GM12865 (cell line): ENCODE results near the gene TMTC2.

Experiments
- DNase-seq: peaks from one replicate; pipeline ENCODE4 v3.0.0; 2010; ENCODE audit warnings: low read depth
- H3K4me3 ChIP-seq: 2 replicates; pipeline ENCODE4 v1.5.1; 2011; ENCODE audit warnings: mild to moderate bottlenecking, low read depth, low read length, control low read depth
- TF ChIP-seq, protein P1 (sequence below): IDR thresholded peaks from 2 replicates; pipeline ENCODE4 v1.5.1; 2011; ENCODE audit warnings: low read length, control low read depth, low read depth, inconsistent platforms; ENCODE audit not compliant: insufficient read depth; ENCODE audit errors: missing control alignments

The TMTC2 gene

DNA sequence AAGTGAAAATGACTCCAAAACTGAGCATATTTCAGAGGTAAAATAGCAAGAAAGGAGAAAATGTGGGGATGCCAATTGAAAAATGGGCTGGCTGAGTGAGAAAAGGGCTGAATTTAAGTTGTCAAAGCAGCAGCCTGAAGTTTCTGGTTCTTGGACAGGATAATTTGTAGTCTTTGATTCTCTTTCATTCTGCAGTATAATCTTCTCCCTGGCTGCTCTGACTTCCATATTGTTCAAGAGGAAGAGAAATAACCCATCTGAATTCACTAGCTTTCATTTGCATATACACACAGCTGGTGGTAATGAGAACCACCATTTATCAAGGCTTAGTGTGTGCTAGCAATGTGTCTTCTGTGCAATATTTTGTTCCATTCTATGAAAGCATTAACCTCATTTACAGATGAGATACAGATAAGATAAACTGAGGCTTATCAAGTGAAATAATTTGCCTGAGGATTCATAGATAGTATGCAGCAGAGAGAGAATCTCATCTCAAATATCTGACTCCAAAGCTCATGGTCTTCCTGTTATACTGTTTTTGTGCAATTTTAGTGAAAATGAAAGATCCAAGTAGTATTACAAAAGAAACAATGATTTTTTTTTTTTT is 184.2 kb downstream of the TMTC2 start:
- DNase-seq = no peak
- TF ChIP-seq, protein P1, sequence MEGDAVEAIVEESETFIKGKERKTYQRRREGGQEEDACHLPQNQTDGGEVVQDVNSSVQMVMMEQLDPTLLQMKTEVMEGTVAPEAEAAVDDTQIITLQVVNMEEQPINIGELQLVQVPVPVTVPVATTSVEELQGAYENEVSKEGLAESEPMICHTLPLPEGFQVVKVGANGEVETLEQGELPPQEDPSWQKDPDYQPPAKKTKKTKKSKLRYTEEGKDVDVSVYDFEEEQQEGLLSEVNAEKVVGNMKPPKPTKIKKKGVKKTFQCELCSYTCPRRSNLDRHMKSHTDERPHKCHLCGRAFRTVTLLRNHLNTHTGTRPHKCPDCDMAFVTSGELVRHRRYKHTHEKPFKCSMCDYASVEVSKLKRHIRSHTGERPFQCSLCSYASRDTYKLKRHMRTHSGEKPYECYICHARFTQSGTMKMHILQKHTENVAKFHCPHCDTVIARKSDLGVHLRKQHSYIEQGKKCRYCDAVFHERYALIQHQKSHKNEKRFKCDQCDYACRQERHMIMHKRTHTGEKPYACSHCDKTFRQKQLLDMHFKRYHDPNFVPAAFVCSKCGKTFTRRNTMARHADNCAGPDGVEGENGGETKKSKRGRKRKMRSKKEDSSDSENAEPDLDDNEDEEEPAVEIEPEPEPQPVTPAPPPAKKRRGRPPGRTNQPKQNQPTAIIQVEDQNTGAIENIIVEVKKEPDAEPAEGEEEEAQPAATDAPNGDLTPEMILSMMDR = no peak

DNA sequence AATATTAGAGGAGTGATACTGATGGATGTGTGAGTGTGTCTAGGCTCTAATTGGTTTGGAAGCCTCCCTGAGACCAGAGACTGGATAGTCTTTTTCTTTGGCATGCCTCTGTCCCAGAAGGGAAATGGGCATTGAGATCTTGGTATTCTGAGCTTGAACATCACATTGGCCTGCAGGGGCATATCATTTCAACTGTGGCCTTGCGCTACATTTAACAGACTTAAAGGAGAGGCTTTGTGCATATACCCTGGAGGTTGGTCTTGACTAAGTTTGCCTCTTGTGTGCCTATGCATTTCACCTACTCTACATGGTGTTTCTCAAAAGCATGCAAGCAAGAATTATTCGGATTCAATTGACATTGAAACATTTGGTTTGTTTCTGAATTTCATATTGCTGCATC is 185.4 kb downstream of the TMTC2 start:
- TF ChIP-seq, protein P1 = no peak
- DNase-seq = no peak
- H3K4me3 ChIP-seq = no peak overlapping the region

More for the DNA sequence above, 184.2 kb downstream of the TMTC2 start:
- H3K4me3 ChIP-seq = no peak overlapping the region

DNA sequence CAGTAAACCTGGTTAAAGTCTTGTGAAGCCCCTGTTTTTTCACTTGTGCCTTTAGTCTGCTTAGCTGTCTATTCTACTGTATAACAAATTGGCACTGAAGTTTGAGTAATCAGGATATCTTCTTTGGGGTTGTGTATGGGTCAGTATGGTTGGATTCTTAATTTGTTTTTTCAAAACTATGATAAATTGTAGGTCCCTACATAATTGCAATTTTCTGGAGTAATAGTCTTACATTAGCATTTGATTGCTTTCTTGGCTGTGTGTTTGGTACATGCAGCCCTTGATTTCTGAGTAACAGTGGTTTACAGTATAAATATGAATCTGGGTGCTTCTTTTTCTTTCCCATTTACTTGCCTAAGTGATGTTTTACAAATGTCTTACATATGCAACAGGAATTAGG is 186.6 kb downstream of the TMTC2 start:
- no peak overlapping the region for H3K4me3 ChIP-seq
- TF ChIP-seq, protein P1 = no peak
- no peak for DNase-seq

DNA sequence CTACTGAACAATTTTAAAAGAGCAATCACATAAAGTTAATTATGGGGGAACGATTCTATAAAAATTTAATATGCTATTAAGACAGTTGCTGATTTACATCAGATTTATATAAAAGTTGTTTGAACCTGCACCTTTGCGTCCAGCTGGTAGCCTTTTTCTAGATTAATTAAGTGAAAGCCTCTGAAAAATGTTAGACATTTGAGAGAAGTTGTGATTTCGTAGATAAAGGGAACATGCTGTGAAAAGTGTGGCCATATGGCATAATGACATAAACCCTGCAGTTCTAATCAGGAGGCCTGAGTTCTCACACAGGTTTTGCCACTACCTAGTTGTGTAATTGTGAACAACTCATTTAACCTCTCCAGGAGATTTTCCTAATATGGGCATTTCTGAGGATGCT is 187.2 kb downstream of the TMTC2 start:
- TF ChIP-seq, protein P1 = no peak
- no peak overlapping the region for H3K4me3 ChIP-seq
- DNase-seq = no peak

DNA sequence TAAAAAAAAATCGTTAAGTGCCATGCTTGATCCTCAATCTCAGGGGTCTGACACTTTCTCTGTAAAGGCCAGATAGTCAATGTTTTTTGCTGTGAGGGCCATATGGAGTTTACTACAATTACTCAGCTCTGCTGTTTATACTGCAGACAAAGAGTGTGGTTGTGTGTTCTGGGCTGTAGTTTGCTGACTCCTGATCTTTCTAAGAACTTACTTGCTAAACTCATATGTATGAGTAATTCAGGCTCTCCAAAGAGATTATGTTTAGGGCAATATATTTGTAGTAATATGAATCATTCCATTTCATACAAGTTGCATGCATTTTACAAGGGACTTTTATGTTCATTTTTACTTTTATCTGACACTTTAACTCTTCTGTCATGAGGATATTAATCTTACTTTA is 188.2 kb downstream of the TMTC2 start:
- DNase-seq = no peak
- TF ChIP-seq, protein P1 = no peak
- no peak overlapping the region for H3K4me3 ChIP-seq

DNA sequence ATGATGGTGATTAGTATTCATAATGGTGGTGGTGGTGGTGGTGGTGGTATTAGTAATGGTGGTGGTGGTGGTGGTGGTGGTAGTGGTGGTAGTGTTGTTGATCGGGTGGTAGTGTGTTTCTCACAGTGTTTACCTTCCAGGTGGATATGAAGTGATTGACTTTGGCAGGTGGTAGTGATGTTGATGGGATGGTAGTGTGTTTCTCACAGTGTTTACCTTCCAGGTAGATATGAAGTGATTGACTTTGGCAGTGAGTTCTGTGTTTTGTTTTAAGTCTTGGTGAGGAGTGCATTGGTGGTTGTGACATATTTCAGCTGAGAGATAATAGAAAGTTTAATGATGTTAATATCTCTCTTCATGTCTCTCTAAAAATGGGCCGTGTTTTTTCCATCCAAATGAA is 189.4 kb downstream of the TMTC2 start:
- TF ChIP-seq, protein P1 = no peak
- DNase-seq = no peak
- no peak overlapping the region for H3K4me3 ChIP-seq

DNA sequence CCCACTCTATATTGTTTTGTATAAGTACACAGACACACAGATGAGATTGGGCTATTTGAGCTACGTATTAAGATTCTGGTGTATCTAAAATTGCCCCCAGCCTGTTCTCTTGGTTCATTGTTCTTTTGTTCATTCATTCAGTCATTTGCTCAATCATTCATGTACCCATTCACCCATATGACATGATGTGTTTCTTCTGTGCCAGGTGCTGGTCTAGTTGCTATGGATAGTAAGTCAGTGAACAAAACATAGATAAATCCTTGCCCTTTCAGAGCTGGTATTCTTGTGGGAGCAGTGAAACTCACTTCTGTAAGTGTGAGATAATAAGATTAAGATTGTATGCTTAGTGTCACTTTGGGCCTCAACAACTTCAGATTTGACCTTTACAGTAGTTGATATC is 191.3 kb downstream of the TMTC2 start:
- TF ChIP-seq, protein P1 = no peak
- H3K4me3 ChIP-seq = no peak overlapping the region
- no peak for DNase-seq
